ENCODE results near the gene NKG7. TPM values are rescaled to one million over a fixed set of nuclear protein-coding genes. Genes with fewer than 3 reads are reported as not detected.

The NKG7 gene
- total and polyA plus RNA-seq, 2 of the 13 experiments (the other 11 are each of a cell fraction or from before 2014, with no cell fraction given) = 0.40 TPM; not detected in 1

DNA sequence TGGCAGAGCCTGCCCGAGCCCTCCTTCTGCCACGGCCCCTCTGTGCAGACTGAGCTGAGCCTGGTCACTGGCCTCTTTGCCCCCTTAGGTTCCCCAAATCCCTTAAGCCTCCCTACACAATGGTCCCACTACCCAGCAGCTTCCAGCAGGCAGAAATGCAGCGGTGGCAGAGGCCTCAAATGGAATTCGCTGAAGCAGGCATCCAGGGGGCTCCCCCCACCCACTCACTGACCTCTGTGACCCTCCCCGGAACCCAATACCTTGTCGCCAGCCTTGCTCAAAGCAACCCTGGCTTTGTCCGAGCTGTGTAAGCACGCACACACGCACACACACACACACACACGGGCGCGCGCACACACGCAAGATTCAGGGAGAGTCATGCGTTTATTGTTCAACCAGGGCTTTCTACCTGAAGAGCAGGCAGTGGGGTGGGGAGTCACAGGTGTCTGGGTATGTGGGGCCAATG, 15.5 kb upstream of the NKG7 start, which contains the start of gene LIM2 (continued):
- TF ChIP-seq ZBTB8A (CRISPR knock-in tag; IDR thresholded peaks at IDR 0.05; ENCODE audit: borderline replicate concordance, low read depth) (no peak), KMT2A (CRISPR knock-in tag; IDR thresholded peaks at IDR 0.05) (no peak), ZEB1 (IDR thresholded peaks at IDR 0.05; ENCODE audit: insufficient replicate concordance, low read depth) (peak; percentile 43), KAT8 (CRISPR knock-in tag; IDR thresholded peaks at IDR 0.05) (no peak), ZNF44 (CRISPR knock-in tag; IDR thresholded peaks at IDR 0.05) (no peak), NFYB (CRISPR knock-in tag; IDR thresholded peaks at IDR 0.05) (no peak)
- TF ChIP-seq, protein P1, sequence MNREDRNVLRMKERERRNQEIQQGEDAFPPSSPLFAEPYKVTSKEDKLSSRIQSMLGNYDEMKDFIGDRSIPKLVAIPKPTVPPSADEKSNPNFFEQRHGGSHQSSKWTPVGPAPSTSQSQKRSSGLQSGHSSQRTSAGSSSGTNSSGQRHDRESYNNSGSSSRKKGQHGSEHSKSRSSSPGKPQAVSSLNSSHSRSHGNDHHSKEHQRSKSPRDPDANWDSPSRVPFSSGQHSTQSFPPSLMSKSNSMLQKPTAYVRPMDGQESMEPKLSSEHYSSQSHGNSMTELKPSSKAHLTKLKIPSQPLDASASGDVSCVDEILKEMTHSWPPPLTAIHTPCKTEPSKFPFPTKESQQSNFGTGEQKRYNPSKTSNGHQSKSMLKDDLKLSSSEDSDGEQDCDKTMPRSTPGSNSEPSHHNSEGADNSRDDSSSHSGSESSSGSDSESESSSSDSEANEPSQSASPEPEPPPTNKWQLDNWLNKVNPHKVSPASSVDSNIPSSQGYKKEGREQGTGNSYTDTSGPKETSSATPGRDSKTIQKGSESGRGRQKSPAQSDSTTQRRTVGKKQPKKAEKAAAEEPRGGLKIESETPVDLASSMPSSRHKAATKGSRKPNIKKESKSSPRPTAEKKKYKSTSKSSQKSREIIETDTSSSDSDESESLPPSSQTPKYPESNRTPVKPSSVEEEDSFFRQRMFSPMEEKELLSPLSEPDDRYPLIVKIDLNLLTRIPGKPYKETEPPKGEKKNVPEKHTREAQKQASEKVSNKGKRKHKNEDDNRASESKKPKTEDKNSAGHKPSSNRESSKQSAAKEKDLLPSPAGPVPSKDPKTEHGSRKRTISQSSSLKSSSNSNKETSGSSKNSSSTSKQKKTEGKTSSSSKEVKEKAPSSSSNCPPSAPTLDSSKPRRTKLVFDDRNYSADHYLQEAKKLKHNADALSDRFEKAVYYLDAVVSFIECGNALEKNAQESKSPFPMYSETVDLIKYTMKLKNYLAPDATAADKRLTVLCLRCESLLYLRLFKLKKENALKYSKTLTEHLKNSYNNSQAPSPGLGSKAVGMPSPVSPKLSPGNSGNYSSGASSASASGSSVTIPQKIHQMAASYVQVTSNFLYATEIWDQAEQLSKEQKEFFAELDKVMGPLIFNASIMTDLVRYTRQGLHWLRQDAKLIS (CRISPR knock-in tag; IDR thresholded peaks at IDR 0.05) = no peak

DNA sequence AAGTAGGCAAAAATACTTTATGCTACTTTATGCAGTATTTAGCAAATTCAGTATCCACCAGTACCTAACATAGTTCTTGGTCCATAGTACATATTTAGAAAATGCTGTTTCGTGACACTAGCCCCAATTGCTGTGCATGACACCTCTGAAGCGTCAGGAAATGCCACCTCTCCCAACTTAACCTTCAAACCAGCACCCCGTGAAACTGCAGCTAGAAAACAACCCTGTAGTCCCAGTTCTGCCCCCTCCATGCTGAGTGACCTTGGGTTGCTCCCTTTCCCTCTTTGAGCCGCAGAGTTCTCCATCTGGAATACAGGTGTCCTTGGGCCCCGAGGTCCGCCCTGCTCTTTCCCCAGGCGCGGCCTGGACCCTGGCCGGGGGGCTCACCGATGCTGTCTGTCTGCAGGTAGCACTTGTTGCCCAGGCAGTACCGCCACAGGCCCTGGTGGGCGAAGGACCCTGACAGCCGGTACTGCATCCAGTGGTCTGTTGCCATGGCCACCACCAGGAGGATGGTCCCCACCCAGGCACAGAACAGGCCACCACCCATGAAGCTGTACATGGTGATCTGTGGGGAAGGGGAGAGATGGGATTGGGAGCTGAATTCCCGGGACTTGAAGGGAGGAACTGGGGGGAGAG, 14.5 kb upstream of the NKG7 start:
- H3K4me1 ChIP-seq (ENCODE audit: insufficient read depth, low read length) = peaks cover 46% of the 10 kb centered on the region
- H3K4me2 ChIP-seq (ENCODE audit: low read depth, low read length) = peak overlapping the region; percentile 73
- no peaks in the 10 kb centered on the region for H3K79me2 ChIP-seq (ENCODE audit: insufficient read depth, low read length)
- H3K4me3 ChIP-seq (replicated peaks in 1 of 3; ENCODE audit: insufficient read depth in 1 of 3, low read depth in 2 of 3, low read length in 3 of 3) = peak overlapping the region in 1 of 3 experiments; percentile 62; a peak in 2 of 6 replicates
- ChIA-PET POLR2A (interaction anchor here (0.8 to 4.1 kb wide), 5 partner anchors 19 to 44 kb away, joined by 3 to 30 read pairs (median 9); partner anchors contain the start of gene ETFB), CTCF (ENCODE audit: low intra/inter-chr PET ratio, low total read pairs) (no interaction called here)
- no peaks in the 10 kb centered on the region for H3K36me3 ChIP-seq (replicated peaks in 1 of 2; ENCODE audit: control insufficient read depth in 1 of 2, insufficient read depth in 2 of 2, low read length in 2 of 2)
- no peak overlapping the region for H2AFZ ChIP-seq (ENCODE audit: low read length)
- BruUV-seq (replicated peaks) = no TSS peak
- H3K9ac ChIP-seq (ENCODE audit: insufficient read depth, low read depth, low read length) = no peak overlapping the region
- no peak for FAIRE-seq
- in situ Hi-C loops (cut with HindIII; ENCODE audit: extremely low pct_ligation_motif_present, low pct_unique_long_range_greater_than_20kb) = no loop called here
- no peaks in the 10 kb centered on the region for H4K20me1 ChIP-seq (ENCODE audit: insufficient read depth, low read length)
- intact Hi-C loops (cut with micrococcal nuclease; ENCODE audit: unreplicated experiment) = no loop called here
- DNase-seq (ENCODE audit: low spot score) = no peak
- no peak overlapping the region for H3K27ac ChIP-seq (ENCODE audit: extremely low read length, insufficient read depth, low read length)
- whole genome bisulfite sequencing (ENCODE audit: low lambda C conversion rate) = 26% methylated on average over 11 of the region's 14 CpGs
- peaks cover 0 to 2% of the 10 kb centered on the region in 2 experiments; a peak in 1 of 5 replicates for H3K27me3 ChIP-seq (ENCODE audit: control insufficient read depth in 1 of 2, insufficient read depth in 2 of 2, low read length in 2 of 2)
- ATAC-seq = peak; percentile 38
- H3K9me3 ChIP-seq (ENCODE audit: low read length) = no peaks in the 10 kb centered on the region
- TF ChIP-seq ZNF782 (CRISPR knock-in tag; IDR thresholded peaks at IDR 0.05; ENCODE audit: borderline replicate concordance) (no peak), ZNF253 (CRISPR knock-in tag; IDR thresholded peaks at IDR 0.05; ENCODE audit: borderline replicate concordance) (no peak), FOXO1 (CRISPR knock-in tag; IDR thresholded peaks at IDR 0.05) (0 out of 2 replicates have a peak, but pooled peaks have one; percentile 26), ZNF33A (CRISPR knock-in tag; IDR thresholded peaks at IDR 0.05; ENCODE audit: borderline replicate concordance) (no peak), U2AF2 (IDR thresholded peaks at IDR 0.05; ENCODE audit: low read depth, low read length) (no peak), REL (CRISPR knock-in tag; conservative IDR thresholded peaks at IDR 0.05) (no peak), RFX3 (CRISPR knock-in tag; IDR thresholded peaks at IDR 0.05) (peak; percentile 51; the same call in 1 of the 2 replicates), TBX3 (IDR thresholded peaks at IDR 0.05; ENCODE audit: borderline replicate concordance) (no peak), TBP (CRISPR knock-in tag; IDR thresholded peaks at IDR 0.05) (no peak), ZNF570 (CRISPR knock-in tag; IDR thresholded peaks at IDR 0.05; ENCODE audit: borderline replicate concordance) (no peak), ZNF614 (CRISPR knock-in tag; IDR thresholded peaks at IDR 0.05; ENCODE audit: borderline replicate concordance) (no peak), ZNF572 (CRISPR knock-in tag; IDR thresholded peaks at IDR 0.05) (0 out of 2 replicates have a peak, but pooled peaks have one; percentile 51)
- TF ChIP-seq, protein P2, sequence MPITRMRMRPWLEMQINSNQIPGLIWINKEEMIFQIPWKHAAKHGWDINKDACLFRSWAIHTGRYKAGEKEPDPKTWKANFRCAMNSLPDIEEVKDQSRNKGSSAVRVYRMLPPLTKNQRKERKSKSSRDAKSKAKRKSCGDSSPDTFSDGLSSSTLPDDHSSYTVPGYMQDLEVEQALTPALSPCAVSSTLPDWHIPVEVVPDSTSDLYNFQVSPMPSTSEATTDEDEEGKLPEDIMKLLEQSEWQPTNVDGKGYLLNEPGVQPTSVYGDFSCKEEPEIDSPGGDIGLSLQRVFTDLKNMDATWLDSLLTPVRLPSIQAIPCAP (CRISPR knock-in tag; IDR thresholded peaks at IDR 0.05; ENCODE audit: low read depth) = no peak

All from HepG2 (cell line).